HepG2 (cell line): ENCODE measurements around the gene PRKCZ. TPM values are rescaled to one million over a fixed set of nuclear protein-coding genes. Genes with fewer than 3 reads are reported as not detected.
A peak's percentile ranks its signal among the peaks of the same experiment; 100 is the strongest.

Experiments
- ATAC-seq: fragments of 200-7000 bp; cut with Tn5 transposase; 3 replicates; pipeline ENCODE4 v1.9.1; 2020; ENCODE audit warnings: mild to moderate bottlenecking, moderate library complexity
- BruUV-seq: library from RNA; stranded (reverse); fragments of 400-500 nt; replicated peaks from 2 replicates; lab custom pipeline; 2021; lab: Mats Ljungman, UMichigan
- CTCF ChIA-PET: fragments of 300-600 bp; formaldehyde crosslinking; extraction: SDS; loops from one replicate; lab custom pipeline; 2021; ENCODE audit warnings: low total read pairs, inconsistent platforms, low intra/inter-chr PET ratio; lab: Yijun Ruan, JAX
- POLR2A ChIA-PET: fragments of 350-600 bp; sonication (Branson Sonifier 250); formaldehyde crosslinking; loops from one replicate; lab custom pipeline; 2020; ENCODE audit warnings: antibody characterized with exemption, inconsistent platforms; lab: Yijun Ruan, JAX
- DNase-seq: peaks from one replicate; pipeline ENCODE4 v3.0.0-alpha.2; 2015; ENCODE audit warnings: low spot score
- FAIRE-seq: peaks from 3 replicates; lab custom pipeline; 2011; peaks lifted over from hg19 to GRCh38; lab: Jason Lieb, UNC
- H2AFZ ChIP-seq: one replicate; pipeline ENCODE4 v1.6.1; 2011; ENCODE audit warnings: low read length, inconsistent platforms
- H3K27ac ChIP-seq: fragments of 300-600 bp; 3 replicates; pipeline ENCODE4 v1.8.0; 2011; ENCODE audit warnings: mixed run types, mild to moderate bottlenecking, mixed read lengths, low read length, inconsistent platforms; ENCODE audit not compliant: insufficient read depth; ENCODE audit errors: extremely low read length
- H3K27me3 ChIP-seq, 2 experiments: fragments of 200-600 bp in 1 of 2; 2 replicates in 1 of 2; 3 replicates in 1 of 2; pipeline versions ENCODE4 v1.6.0 to v1.8.0; 2011; ENCODE audit warnings: low read length in 2 of 2, mild to moderate bottlenecking in 2 of 2, moderate library complexity in 2 of 2, inconsistent platforms in 1 of 2; ENCODE audit not compliant: insufficient read depth in 2 of 2, control insufficient read depth in 1 of 2
- H3K36me3 ChIP-seq, 2 experiments: fragments of 200-600 bp in 1 of 2; replicated peaks in 1 of 2; 2 replicates in 1 of 2; 3 replicates in 1 of 2; pipeline versions ENCODE4 v1.5.1 to v1.8.0; 2011; ENCODE audit warnings: low read length in 2 of 2, inconsistent platforms in 1 of 2; ENCODE audit not compliant: insufficient read depth in 2 of 2, control insufficient read depth in 1 of 2
- H3K4me1 ChIP-seq: 2 replicates; pipeline ENCODE4 v1.5.1; 2012; ENCODE audit warnings: low read length, inconsistent platforms; ENCODE audit not compliant: insufficient read depth
- H3K4me2 ChIP-seq: 2 replicates; pipeline ENCODE4 v1.6.0; 2011; ENCODE audit warnings: low read depth, low read length, inconsistent platforms
- H3K4me3 ChIP-seq, 3 experiments: fragments of 200-600 bp in 1 of 3; sonication (generic), shearing (Covaris generic) in 1 of 3; replicated peaks in 1 of 3; 2 replicates each; pipeline ENCODE4 v1.5.1; 2011 to 2016; ENCODE audit warnings: low read length in 3 of 3, inconsistent platforms in 2 of 3, low read depth in 2 of 3, mild to moderate bottlenecking in 2 of 3, control low read depth in 1 of 3, mixed read lengths in 1 of 3; ENCODE audit not compliant: insufficient read depth in 1 of 3
- H3K79me2 ChIP-seq: one replicate; pipeline ENCODE4 v1.6.1; 2011; ENCODE audit warnings: low read length, inconsistent platforms; ENCODE audit not compliant: insufficient read depth
- H3K9ac ChIP-seq: 2 replicates; pipeline ENCODE4 v1.6.0; 2011; ENCODE audit warnings: mild to moderate bottlenecking, low read depth, low read length, inconsistent platforms; ENCODE audit not compliant: insufficient read depth
- H3K9me3 ChIP-seq: 2 replicates; pipeline ENCODE4 v1.5.1; 2012; ENCODE audit warnings: mild to moderate bottlenecking, low read length
- H4K20me1 ChIP-seq: 2 replicates; pipeline ENCODE4 v1.6.0; 2011; ENCODE audit warnings: inconsistent platforms, mild to moderate bottlenecking, low read length, moderate library complexity; ENCODE audit not compliant: insufficient read depth
- CHD4 ChIP-seq: fragments of 200-600 bp; sonication (generic); IDR thresholded peaks from 2 replicates; pipeline ENCODE4 v1.7.0; 2017; ENCODE audit warnings: mild to moderate bottlenecking, low read length, borderline replicate concordance
- MED1 ChIP-seq: sonication (generic); formaldehyde crosslinking; IDR thresholded peaks from 2 replicates; pipeline ENCODE4 v1.4.0; 2020; ENCODE audit warnings: missing genetic modification reagents
- PCBP1 ChIP-seq: fragments of 200-400 bp; formaldehyde crosslinking; IDR thresholded peaks from 2 replicates; pipeline ENCODE4 v1.6.1; 2017; ENCODE audit warnings: mild to moderate bottlenecking, low read depth, low read length, borderline replicate concordance
- STAG1 ChIP-seq: sonication (generic); formaldehyde crosslinking; IDR thresholded peaks from 2 replicates; pipeline ENCODE4 v1.4.0; 2020; ENCODE audit warnings: missing genetic modification reagents
- YEATS4 ChIP-seq: sonication (generic); formaldehyde crosslinking; IDR thresholded peaks from 2 replicates; pipeline ENCODE4 v1.4.0; 2020; ENCODE audit warnings: missing genetic modification reagents, borderline replicate concordance
- ZNF251 ChIP-seq: sonication (generic); formaldehyde crosslinking; IDR thresholded peaks from 2 replicates; pipeline ENCODE4 v1.9.0; 2021; ENCODE audit warnings: mild to moderate bottlenecking, missing genetic modification reagents
- ZNF776 ChIP-seq: sonication (generic); formaldehyde crosslinking; IDR thresholded peaks from 2 replicates; pipeline ENCODE4 v1.4.0; 2020; ENCODE audit warnings: mild to moderate bottlenecking, missing genetic modification reagents
- WGBS: methylation state at CpG from one replicate; pipeline ENCODE4 v1.1.6; 2017; ENCODE audit warnings: low lambda C conversion rate; 5-methylcytosine and 5-hydroxymethylcytosine counted together
- in situ Hi-C: cut with HindIII; loops from 2 replicates; pipeline ENCODE4 v1.10.0; 2017; ENCODE audit warnings: low pct_unique_long_range_greater_than_20kb; ENCODE audit not compliant: extremely low pct_ligation_motif_present
- intact Hi-C: fragments of 100-400 bp; cut with micrococcal nuclease; formaldehyde crosslinking; loops from one replicate; pipeline ENCODE4 v1.10.0; 2022; ENCODE audit not compliant: unreplicated experiment
- polyA plus RNA-seq, 8 experiments: library from polyadenylated mRNA; depleted of rRNA in 3 of 8; stranded (reverse) in 7 of 8; unstranded in 1 of 8; fragments of >200 nt; fragmentation: Illumina TruSeq in 4 of 8; extraction: Trizol in 4 of 8; gene quantifications; 2 replicates each; pipeline versions ENCODE4 v1.2.1 to v1.2.3, GENCODE V29; 2011 to 2016; ENCODE audit warnings: low read depth in 4 of 8, missing spikeins in 1 of 8, mixed read lengths in 1 of 8; ENCODE audit not compliant: insufficient read depth in 1 of 8
- total RNA-seq, 5 experiments: library from RNA; depleted of rRNA; stranded (reverse); fragments of >200 nt; fragmentation: Illumina TruSeq; extraction: Trizol; gene quantifications; 2 replicates each; pipeline ENCODE4 v1.2.3, GENCODE V29; 2016; ENCODE audit warnings: low read depth in 1 of 5
- TF ChIP-seq, protein P1 (sequence below): sonication (generic); formaldehyde crosslinking; IDR thresholded peaks from 2 replicates; pipeline ENCODE4 v1.5.0; 2020; ENCODE audit warnings: mild to moderate bottlenecking, missing genetic modification reagents, moderate library complexity

Gene PRKCZ
- total and polyA plus RNA-seq, 2 of the 13 experiments (the other 11 are each of a cell fraction or from before 2014, with no cell fraction given), result 34.7 to 85.2 TPM

DNA sequence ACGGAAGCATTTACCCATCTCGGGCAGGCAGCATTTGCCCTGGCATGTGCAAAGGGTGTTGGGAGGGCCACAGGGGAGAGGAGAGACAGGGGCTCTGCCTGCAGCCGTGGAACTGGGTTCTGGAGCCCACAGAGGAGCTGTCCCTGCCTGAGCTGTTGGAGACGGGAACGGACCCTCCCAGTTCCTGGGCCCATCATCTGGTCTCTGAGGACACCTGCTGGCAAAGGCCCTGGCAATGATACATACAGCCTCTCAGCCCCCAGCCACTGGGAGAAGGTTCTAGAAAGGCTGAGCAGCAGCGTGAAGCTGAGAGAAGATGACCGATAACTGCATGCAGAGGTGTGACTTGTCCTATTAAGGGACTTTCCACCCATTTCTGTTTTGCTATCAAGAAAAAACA lies 113.0 kb downstream of the PRKCZ start (continued):
- TF ChIP-seq, protein P1, sequence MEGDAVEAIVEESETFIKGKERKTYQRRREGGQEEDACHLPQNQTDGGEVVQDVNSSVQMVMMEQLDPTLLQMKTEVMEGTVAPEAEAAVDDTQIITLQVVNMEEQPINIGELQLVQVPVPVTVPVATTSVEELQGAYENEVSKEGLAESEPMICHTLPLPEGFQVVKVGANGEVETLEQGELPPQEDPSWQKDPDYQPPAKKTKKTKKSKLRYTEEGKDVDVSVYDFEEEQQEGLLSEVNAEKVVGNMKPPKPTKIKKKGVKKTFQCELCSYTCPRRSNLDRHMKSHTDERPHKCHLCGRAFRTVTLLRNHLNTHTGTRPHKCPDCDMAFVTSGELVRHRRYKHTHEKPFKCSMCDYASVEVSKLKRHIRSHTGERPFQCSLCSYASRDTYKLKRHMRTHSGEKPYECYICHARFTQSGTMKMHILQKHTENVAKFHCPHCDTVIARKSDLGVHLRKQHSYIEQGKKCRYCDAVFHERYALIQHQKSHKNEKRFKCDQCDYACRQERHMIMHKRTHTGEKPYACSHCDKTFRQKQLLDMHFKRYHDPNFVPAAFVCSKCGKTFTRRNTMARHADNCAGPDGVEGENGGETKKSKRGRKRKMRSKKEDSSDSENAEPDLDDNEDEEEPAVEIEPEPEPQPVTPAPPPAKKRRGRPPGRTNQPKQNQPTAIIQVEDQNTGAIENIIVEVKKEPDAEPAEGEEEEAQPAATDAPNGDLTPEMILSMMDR (CRISPR knock-in tag), result peak; percentile 65
- TF ChIP-seq PCBP1 (no peak), YEATS4 (CRISPR knock-in tag) (no peak), STAG1 (CRISPR knock-in tag) (peak; percentile 50), ZNF776 (CRISPR knock-in tag) (no peak), CHD4 (no peak)
- TF ChIP-seq, all 625 proteins: peak for 3

DNA sequence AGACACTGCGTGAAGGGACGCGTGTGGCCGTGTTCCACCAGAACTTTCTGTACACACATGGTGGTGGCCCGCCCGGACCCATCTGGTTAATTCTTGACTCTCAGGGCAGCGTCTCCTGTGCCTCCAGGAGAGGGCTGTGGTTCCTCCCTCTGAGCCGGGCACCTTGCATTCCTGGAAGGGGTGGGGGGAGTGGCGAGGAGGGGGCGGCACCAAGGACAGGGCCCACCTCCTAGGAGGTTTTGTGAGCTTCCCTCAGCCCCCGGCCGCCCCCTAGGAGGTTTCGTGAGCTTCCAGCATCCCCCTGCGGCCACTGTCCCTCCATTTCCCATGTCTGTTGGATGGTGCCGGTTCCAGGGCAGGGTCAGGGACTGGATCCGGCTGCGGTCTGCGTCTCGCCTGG lies 115.4 kb downstream of the PRKCZ start:
- no peak overlapping the region for H2AFZ ChIP-seq
- no peak overlapping the region for H3K4me3 ChIP-seq
- ATAC-seq (no peak), DNase-seq (no peak), FAIRE-seq (no peak)
- peaks cover 9 to 44% of the 10 kb centered on the region in 2 experiments for H3K36me3 ChIP-seq
- ChIA-PET CTCF (no interaction called here), POLR2A (no interaction called here)
- WGBS, result 99% methylated on average over 17 of the region's 19 CpGs
- H3K4me1 ChIP-seq, result no peaks in the 10 kb centered on the region
- H3K27ac ChIP-seq, result no peak overlapping the region
- H3K79me2 ChIP-seq, result no peaks in the 10 kb centered on the region
- no peak overlapping the region for H3K9ac ChIP-seq
- in situ Hi-C loops, result no loop called here
- intact Hi-C loops, result no loop called here
- no peaks in the 10 kb centered on the region for H3K27me3 ChIP-seq
- TF ChIP-seq ZNF251 (CRISPR knock-in tag) (no peak), MED1 (CRISPR knock-in tag) (no peak)
- 0 out of 2 replicates have a peak, but pooled peaks cover 3% of the 10 kb centered on the region for H4K20me1 ChIP-seq
- no peak overlapping the region for H3K4me2 ChIP-seq
- no TSS peak for BruUV-seq
- no peaks in the 10 kb centered on the region for H3K9me3 ChIP-seq
